ENCODE data around the gene IQSEC3. TPM values are rescaled to one million over a fixed set of nuclear protein-coding genes. Genes with fewer than 3 reads are reported as not detected.

IQSEC3 gene
- total RNA-seq, 1 donor from 2014 or later, result 8.8 TPM

- Mint-ChIP-seq H3K27me3 (ENCODE audit: low read depth) (no peaks in the 10 kb centered on the region), H3K4me3 (no peak overlapping the region), H3K4me1 (peaks cover 50% of the 10 kb centered on the region)
Observed at GRCh38 chr12:103169-103981, 36.8 kb downstream of the IQSEC3 start.

DNA sequence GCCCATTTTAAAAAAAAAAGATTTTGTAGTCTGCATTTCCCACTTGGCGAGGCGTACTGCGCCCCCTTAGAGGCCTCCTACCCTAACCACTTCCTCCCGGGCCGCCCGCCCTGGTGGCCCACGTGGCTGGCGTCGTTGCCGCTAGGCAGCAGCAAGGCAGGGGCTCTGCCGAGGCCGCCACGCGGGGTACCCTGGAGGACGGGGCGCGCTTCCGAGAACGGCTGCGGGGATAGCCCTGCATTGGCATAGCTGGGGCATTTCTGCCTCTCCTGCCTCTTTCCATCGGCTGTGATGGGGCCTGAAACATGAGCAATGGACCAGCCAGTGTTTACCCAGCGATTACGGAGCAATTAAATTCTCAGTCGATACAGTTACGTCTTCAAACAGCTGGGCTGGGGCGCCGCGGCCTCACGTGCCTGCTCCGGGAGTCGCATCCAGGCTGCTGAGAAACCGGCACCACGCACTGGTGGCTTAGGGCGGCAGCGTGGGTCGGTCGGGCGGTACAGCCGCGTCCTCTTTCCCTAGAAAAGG is 38.0 kb downstream of the IQSEC3 start:
- Mint-ChIP-seq H3K9me3 (no peaks in the 10 kb centered on the region), H3K4me1 (peaks cover 50% of the 10 kb centered on the region), H3K27ac (no peak overlapping the region), H3K27me3 (ENCODE audit: low read depth) (no peaks in the 10 kb centered on the region), H3K36me3 (no peaks in the 10 kb centered on the region), H3K4me3 (no peak overlapping the region)
- no peak for DNase-seq (ENCODE audit: low spot score in 2 of 2, unreplicated experiment in 2 of 2)
- TF ChIP-seq CTCF (IDR thresholded peaks at IDR 0.05; ENCODE audit: unreplicated experiment), result no peak

More at GRCh38 chr12:103169-103981, 36.8 kb downstream of the IQSEC3 start:
- no peak for DNase-seq (ENCODE audit: low spot score in 2 of 2, unreplicated experiment in 2 of 2)
- TF ChIP-seq CTCF (IDR thresholded peaks at IDR 0.05; ENCODE audit: unreplicated experiment), result no peak
- no peaks in the 10 kb centered on the region for H3K36me3 Mint-ChIP-seq
- H3K9me3 Mint-ChIP-seq, result no peaks in the 10 kb centered on the region
- no peak overlapping the region for H3K27ac Mint-ChIP-seq

DNA sequence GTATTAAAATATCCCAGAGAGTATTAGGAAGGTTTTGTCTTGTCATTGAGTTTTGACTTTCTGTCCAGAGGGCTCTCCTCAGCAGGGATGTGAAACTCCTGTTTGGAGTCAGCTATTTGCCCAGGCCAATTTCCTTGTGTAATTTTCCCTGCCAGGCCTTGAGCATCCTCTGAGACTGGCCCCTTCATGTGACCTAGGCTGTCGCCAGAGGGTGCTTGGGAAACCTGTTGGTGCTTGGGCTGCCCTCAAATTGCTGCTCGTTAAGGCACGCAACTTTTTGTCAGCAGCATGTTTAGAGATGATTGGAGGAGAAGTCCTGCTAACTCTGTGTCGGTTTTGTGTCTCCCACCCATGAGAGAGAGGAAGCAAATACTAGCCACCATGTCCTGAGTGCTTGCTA is 39.1 kb downstream of the IQSEC3 start:
- TF ChIP-seq CTCF (IDR thresholded peaks at IDR 0.05; ENCODE audit: unreplicated experiment), result no peak
- no peak overlapping the region for H3K4me3 Mint-ChIP-seq
- no peaks in the 10 kb centered on the region for H3K36me3 Mint-ChIP-seq
- H3K27me3 Mint-ChIP-seq (ENCODE audit: low read depth), result no peaks in the 10 kb centered on the region
- peaks cover 52% of the 10 kb centered on the region for H3K4me1 Mint-ChIP-seq
- no peaks in the 10 kb centered on the region for H3K9me3 Mint-ChIP-seq
- no peak for DNase-seq (ENCODE audit: low spot score in 2 of 2, unreplicated experiment in 2 of 2)
- H3K27ac Mint-ChIP-seq, result no peak overlapping the region

GRCh38 chr12:106118-106591 is 39.6 kb downstream of the IQSEC3 start:
- Mint-ChIP-seq H3K4me3 (no peak overlapping the region), H3K27ac (no peak overlapping the region), H3K4me1 (peaks cover 55% of the 10 kb centered on the region), H3K36me3 (no peaks in the 10 kb centered on the region), H3K9me3 (no peaks in the 10 kb centered on the region), H3K27me3 (ENCODE audit: low read depth) (no peaks in the 10 kb centered on the region)
- DNase-seq (ENCODE audit: low spot score in 2 of 2, unreplicated experiment in 2 of 2), result no peak
- TF ChIP-seq CTCF (IDR thresholded peaks at IDR 0.05; ENCODE audit: unreplicated experiment), result peak; percentile 22

DNA sequence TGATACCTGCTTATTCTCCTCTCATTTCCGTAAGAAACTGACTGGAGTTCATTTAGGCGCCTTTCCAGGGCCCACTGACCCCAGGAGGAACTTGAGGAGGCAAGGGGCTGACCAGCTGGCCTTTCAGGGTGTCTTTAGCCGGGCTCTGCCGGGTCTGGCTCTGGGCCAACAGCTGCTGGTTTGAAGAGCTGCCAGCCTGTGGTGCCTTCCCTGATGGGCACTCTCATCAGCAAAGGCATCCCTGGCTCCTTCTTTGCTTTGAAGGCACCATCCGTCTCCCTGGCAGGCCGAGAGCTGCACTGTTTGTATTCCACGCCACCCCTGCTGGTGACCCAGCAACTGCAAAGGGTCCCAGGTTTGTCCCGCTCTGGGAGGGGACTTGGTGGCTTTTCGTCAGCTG is 42.0 kb downstream of the IQSEC3 start:
- no peaks in the 10 kb centered on the region for H3K36me3 Mint-ChIP-seq
- no peak for DNase-seq (ENCODE audit: low spot score in 2 of 2, unreplicated experiment in 2 of 2)
- TF ChIP-seq CTCF (IDR thresholded peaks at IDR 0.05; ENCODE audit: unreplicated experiment), result no peak
- H3K27me3 Mint-ChIP-seq (ENCODE audit: low read depth), result no peaks in the 10 kb centered on the region
- no peaks in the 10 kb centered on the region for H3K9me3 Mint-ChIP-seq
- H3K4me3 Mint-ChIP-seq, result no peak overlapping the region
- peaks cover 72% of the 10 kb centered on the region for H3K4me1 Mint-ChIP-seq
- no peak overlapping the region for H3K27ac Mint-ChIP-seq
